IPS DF 4.7 (cell line): ENCODE results near the gene OPCML.

Experiments used
- DNase-seq: peaks from one replicate; pipeline ENCODE4 v3.0.0-alpha.2; 2013; ENCODE audit warnings: low spot score; ENCODE audit errors: extremely low read depth

Gene OPCML

GRCh38 chr11:132907651-132908413 is 624.5 kb downstream of the OPCML start:
- no peak for DNase-seq

- no peak for DNase-seq
Measured at GRCh38 chr11:132904607-132905006, 627.7 kb downstream of the OPCML start.

GRCh38 chr11:132904091-132904490 is 628.2 kb downstream of the OPCML start:
- DNase-seq = no peak

GRCh38 chr11:132901638-132902471 is 630.4 kb downstream of the OPCML start:
- DNase-seq = no peak

- DNase-seq = no peak
Measured at GRCh38 chr11:132898676-132899075, 633.6 kb downstream of the OPCML start.

GRCh38 chr11:132898021-132898420 is 634.3 kb downstream of the OPCML start:
- DNase-seq = no peak

GRCh38 chr11:132895340-132895739 is 637.0 kb downstream of the OPCML start:
- DNase-seq = no peak

GRCh38 chr11:132894606-132895005 is 637.7 kb downstream of the OPCML start:
- no peak for DNase-seq

GRCh38 chr11:132892876-132893275 is 639.4 kb downstream of the OPCML start:
- no peak for DNase-seq

GRCh38 chr11:132888226-132888625 is 644.1 kb downstream of the OPCML start:
- no peak for DNase-seq

GRCh38 chr11:132886335-132886734 is 646.0 kb downstream of the OPCML start:
- no peak for DNase-seq

GRCh38 chr11:132883241-132883640 is 649.1 kb downstream of the OPCML start:
- no peak for DNase-seq

GRCh38 chr11:132881622-132882021 is 650.7 kb downstream of the OPCML start:
- DNase-seq = no peak

GRCh38 chr11:132878111-132878510 is 654.2 kb downstream of the OPCML start:
- DNase-seq = no peak

GRCh38 chr11:132876705-132877104 is 655.6 kb downstream of the OPCML start:
- no peak for DNase-seq

- no peak for DNase-seq
Measured at GRCh38 chr11:132876239-132876638, 656.1 kb downstream of the OPCML start.

- no peak for DNase-seq
Measured at GRCh38 chr11:132874638-132875037, 657.7 kb downstream of the OPCML start.

- no peak for DNase-seq
Measured at GRCh38 chr11:132873841-132874240, 658.5 kb downstream of the OPCML start.

- DNase-seq = no peak
Measured at GRCh38 chr11:132872211-132872610, 660.1 kb downstream of the OPCML start.

GRCh38 chr11:132866783-132867545 is 665.3 kb downstream of the OPCML start:
- no peak for DNase-seq

- DNase-seq = no peak
Measured at GRCh38 chr11:132865623-132866022, 666.7 kb downstream of the OPCML start.
